Liver (tissue), 3 donors: Measurements from ENCODE around the gene ALOX15.

Experiments
- FOXA1 ChIP-seq: IDR thresholded peaks from 2 replicates; pipeline ENCODE4 v1.6.1; 2016; ENCODE audit warnings: antibody characterized with exemption
- HNF4A ChIP-seq, 2 donors: conservative IDR thresholded peaks; 2 replicates each; pipeline ENCODE4 v1.6.1; 2016; ENCODE audit warnings: antibody characterized with exemption in 2 of 2, mild to moderate bottlenecking in 2 of 2
- RAD21 ChIP-seq, 2 donors: IDR thresholded peaks; 2 replicates each; pipeline ENCODE4 v1.6.1; 2016; ENCODE audit warnings: antibody characterized with exemption in 2 of 2, mild to moderate bottlenecking in 2 of 2
- REST ChIP-seq: IDR thresholded peaks from 2 replicates; pipeline ENCODE4 v1.6.1; 2016; ENCODE audit warnings: antibody characterized with exemption, mild to moderate bottlenecking
- TF ChIP-seq, protein P1 (sequence below): fragments of 150-350 bp; IDR thresholded peaks from 2 replicates; pipeline ENCODE4 v1.5.1; 2017; ENCODE audit warnings: improper control_type of control experiment, low read depth, low read length; ENCODE audit not compliant: missing input control
- TF ChIP-seq, protein P2 (sequence below): IDR thresholded peaks from 2 replicates; pipeline ENCODE4 v1.6.1; 2016; ENCODE audit warnings: antibody characterized with exemption
- donor health status: healthy.
- donor health status: healthy.

GRCh38 chr17:4588898-4589625 lies 52.4 kb downstream of the ALOX15 start:
- TF ChIP-seq HNF4A (conservative IDR thresholded peaks at IDR 0.05) (no peak), FOXA1 (no peak), REST (no peak), RAD21 (IDR thresholded peaks at IDR 0.05) (no peak)
- TF ChIP-seq, protein P1, sequence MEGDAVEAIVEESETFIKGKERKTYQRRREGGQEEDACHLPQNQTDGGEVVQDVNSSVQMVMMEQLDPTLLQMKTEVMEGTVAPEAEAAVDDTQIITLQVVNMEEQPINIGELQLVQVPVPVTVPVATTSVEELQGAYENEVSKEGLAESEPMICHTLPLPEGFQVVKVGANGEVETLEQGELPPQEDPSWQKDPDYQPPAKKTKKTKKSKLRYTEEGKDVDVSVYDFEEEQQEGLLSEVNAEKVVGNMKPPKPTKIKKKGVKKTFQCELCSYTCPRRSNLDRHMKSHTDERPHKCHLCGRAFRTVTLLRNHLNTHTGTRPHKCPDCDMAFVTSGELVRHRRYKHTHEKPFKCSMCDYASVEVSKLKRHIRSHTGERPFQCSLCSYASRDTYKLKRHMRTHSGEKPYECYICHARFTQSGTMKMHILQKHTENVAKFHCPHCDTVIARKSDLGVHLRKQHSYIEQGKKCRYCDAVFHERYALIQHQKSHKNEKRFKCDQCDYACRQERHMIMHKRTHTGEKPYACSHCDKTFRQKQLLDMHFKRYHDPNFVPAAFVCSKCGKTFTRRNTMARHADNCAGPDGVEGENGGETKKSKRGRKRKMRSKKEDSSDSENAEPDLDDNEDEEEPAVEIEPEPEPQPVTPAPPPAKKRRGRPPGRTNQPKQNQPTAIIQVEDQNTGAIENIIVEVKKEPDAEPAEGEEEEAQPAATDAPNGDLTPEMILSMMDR = no peak
- TF ChIP-seq, protein P2, sequence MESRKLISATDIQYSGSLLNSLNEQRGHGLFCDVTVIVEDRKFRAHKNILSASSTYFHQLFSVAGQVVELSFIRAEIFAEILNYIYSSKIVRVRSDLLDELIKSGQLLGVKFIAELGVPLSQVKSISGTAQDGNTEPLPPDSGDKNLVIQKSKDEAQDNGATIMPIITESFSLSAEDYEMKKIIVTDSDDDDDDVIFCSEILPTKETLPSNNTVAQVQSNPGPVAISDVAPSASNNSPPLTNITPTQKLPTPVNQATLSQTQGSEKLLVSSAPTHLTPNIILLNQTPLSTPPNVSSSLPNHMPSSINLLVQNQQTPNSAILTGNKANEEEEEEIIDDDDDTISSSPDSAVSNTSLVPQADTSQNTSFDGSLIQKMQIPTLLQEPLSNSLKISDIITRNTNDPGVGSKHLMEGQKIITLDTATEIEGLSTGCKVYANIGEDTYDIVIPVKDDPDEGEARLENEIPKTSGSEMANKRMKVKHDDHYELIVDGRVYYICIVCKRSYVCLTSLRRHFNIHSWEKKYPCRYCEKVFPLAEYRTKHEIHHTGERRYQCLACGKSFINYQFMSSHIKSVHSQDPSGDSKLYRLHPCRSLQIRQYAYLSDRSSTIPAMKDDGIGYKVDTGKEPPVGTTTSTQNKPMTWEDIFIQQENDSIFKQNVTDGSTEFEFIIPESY = no peak
